Stimulated activated CD8-positive, alpha-beta memory T cell treated with anti-CD3 and anti-CD28 coated beads, Interleukin-4, amount 100 ng/mL, for 4 hours (primary cell): Measurements from ENCODE around the gene TRAIP.
"Not testable (repeated sequence)": the region's sequence is repeated elsewhere in the genome, so short reads cannot be mapped to it uniquely, and the experiment has no call there.

Source experiments
- DNase-seq, 2 donors: peaks; one replicate each; pipeline ENCODE4 v3.0.0-alpha.2; 2020; ENCODE audit warnings: low read depth in 2 of 2, low spot score in 1 of 2

TRAIP gene

GRCh38 chr3:49792371-49793150 is 63.8 kb downstream of the TRAIP start:
- DNase-seq, result no peak

GRCh38 chr3:49791571-49791970 is 64.8 kb downstream of the TRAIP start:
- DNase-seq, result no peak

- no peak for DNase-seq
Observed at GRCh38 chr3:49790626-49791411, 65.5 kb downstream of the TRAIP start.

GRCh38 chr3:49788056-49788455 is 68.3 kb downstream of the TRAIP start:
- no peak for DNase-seq

- DNase-seq, result no peak
Observed at GRCh38 chr3:49787536-49787935, 68.8 kb downstream of the TRAIP start.

- DNase-seq, result no peak
Observed at GRCh38 chr3:49787182-49787464, 69.2 kb downstream of the TRAIP start.

- peak; percentile 98 to 100 for DNase-seq
Observed at GRCh38 chr3:49786357-49787181, 69.8 kb downstream of the TRAIP start, which contains the start of gene IP6K1. Gene IP6K1 (minus strand): TSS chr3:49786542. CDS start chr3:49748040, 38,502 bp downstream.

- no peak for DNase-seq
Observed at GRCh38 chr3:49785565-49786356, 70.6 kb downstream of the TRAIP start.

GRCh38 chr3:49782277-49782676 is 74.1 kb downstream of the TRAIP start:
- DNase-seq, result not testable (repeated sequence)

- DNase-seq, result no peak
Observed at GRCh38 chr3:49781415-49782199, 74.8 kb downstream of the TRAIP start.

GRCh38 chr3:49780975-49781365 is 75.4 kb downstream of the TRAIP start:
- not testable (repeated sequence) for DNase-seq

GRCh38 chr3:49780080-49780974 is 76.0 kb downstream of the TRAIP start:
- DNase-seq, result no peak

- DNase-seq, result no peak
Observed at GRCh38 chr3:49779358-49780079, 76.8 kb downstream of the TRAIP start.
